Epidermal melanocyte (primary cell): ENCODE measurements around the gene BANF2.

Source experiments
- DNase-seq: peaks from one replicate; pipeline ENCODE4 v3.0.0; 2011; ENCODE audit warnings: low spot score; ENCODE audit not compliant: insufficient read length

BANF2 gene

DNA sequence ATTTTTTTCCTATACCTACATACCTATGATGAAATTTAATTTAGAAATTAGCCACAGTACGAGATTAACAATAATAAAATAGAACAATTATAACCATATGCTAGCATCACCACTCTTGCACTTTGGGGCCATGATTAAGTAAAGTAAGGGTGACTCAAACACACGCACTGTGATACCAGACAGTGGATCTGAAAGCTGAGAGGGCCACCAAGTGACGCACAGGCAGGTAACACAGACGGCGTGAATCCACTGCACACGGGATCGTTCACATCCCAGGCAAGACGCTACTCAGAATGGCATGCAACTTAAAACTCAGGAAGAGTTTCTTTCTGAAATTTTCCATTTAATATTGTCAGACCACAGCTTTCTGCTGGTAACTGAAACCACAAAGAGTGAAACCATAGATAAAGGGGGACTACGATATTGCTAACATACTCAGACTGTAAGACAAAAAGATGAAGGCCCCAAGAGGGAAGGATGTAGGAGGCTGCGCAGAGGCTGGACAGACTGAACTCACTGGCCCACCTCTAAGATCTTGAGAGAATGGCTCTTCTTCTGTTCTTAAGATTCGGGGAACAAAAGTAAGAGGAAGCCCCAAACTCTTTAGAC, 35.6 kb upstream of the BANF2 start:
- DNase-seq, result no peak

DNA sequence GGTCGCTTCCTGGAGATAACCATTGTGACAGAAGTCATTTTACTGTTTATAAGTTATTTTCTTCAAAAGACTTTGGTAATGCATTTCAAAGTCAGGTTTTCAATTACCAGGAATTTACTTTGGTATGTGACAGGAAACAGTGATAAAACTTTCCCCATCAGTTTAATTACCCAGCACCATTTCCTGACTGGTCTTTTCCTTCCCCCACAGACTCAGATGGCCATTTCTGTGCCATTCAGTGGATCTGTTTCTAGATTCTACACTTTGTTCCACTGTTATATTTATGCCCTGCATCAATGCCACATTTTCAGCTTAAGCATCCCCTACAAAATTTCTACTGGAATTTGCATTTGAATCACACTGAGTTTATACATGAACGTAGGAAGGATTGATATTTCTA, 34.0 kb upstream of the BANF2 start:
- no peak for DNase-seq

DNA sequence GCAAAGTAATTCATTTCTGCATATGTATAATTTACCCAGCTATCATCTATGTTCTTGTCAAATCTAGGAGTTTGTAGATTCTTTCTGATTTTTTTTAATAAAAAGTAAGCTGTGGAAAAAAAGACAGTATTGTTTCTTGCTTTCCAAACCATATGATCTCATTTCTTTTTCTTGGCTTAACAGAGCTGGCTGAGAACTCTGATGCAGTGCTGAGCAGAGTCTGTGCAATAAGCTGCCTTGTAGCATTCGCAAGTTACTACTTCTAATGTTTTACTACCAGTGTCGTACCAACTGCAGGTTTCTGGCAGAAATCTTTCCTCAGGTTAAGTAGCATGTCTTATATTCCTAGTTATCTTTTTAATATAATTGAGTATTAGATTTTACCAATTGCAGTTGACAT, 33.3 kb upstream of the BANF2 start:
- DNase-seq, result no peak

DNA sequence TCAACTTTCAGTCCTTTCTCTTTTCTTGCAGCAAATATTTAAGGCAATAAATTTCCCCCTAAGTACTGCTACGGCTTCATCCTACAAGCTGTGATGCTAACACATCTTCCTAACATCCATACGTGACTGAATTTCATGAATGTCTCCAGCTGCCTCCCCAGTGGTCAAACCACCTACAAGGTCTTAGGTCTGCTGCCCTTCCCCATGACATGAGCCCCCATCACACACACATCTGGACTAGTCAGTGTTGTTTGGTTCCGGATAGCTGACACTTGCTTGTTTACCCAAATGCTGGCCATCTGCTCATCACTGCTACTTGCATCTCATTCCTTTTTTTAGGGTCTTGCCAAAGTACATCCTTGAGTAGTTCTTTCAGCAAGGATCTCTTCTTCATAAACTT, 32.3 kb upstream of the BANF2 start:
- DNase-seq, result no peak

DNA sequence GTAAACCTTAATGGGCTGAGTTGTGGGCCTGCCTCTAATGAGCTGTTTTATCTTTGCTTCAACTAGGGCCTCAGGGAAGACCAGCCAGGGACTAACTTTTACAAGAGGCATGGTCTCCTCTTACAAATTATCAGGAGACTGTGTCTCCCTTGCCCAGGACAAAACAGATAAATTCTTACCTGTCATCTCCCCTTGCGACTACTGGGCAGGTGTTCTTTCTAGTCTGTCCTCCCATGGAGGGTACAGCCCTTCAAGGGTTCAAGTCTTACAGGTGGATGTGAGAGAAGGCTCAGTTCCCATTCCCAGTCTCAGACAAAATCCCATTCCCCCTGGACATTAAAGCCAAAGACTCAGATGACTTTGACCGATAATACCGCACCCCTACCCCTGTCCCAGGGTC, 31.3 kb upstream of the BANF2 start:
- no peak for DNase-seq

DNA sequence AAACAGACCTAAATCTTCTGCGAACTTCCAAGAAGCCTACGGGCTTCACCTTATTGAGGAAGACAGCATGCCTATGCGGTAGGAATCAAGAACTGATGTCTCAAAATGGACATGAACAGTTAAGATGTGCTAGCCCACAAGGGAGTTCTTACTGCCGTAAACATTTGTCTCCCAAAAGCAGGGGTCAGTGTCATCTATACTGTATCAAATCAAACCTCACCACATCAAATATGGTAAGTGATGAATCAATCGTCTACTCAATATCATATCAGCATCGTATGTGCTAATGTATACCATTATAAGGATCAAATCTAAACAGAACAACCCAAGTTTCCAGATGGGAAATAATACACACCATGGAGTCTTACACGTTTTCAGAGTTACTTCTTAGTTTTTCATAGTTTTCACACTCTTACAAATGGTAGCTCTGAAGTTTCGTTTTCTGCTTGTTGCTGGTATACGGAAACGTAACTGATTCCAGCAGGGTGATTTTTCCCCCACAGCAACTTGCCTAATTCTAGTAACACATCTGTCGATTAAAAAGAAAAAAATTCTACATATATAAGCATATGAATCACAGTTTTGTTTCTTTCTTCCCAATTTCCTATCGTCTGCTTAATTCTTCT, 30.3 kb upstream of the BANF2 start:
- no peak for DNase-seq

DNA sequence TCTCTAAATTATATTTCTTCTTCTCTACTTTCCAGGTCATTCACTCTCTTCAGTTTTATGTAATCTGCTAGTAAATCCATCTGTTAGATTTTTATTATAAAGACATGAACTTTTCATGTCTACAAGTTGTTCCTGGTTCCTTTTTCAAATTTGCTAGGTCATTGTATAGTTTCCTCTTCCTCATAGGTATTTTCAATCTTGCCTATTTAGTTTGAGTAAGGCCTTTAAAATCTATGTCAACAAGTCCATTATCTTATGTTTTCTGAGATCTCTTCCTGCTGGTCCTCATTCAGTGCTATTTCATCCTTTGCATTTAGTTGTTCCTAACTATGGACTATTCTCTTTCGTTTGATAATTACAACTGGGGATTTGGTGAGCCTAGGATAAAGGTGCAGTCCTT, 28.8 kb upstream of the BANF2 start:
- DNase-seq, result no peak

DNA sequence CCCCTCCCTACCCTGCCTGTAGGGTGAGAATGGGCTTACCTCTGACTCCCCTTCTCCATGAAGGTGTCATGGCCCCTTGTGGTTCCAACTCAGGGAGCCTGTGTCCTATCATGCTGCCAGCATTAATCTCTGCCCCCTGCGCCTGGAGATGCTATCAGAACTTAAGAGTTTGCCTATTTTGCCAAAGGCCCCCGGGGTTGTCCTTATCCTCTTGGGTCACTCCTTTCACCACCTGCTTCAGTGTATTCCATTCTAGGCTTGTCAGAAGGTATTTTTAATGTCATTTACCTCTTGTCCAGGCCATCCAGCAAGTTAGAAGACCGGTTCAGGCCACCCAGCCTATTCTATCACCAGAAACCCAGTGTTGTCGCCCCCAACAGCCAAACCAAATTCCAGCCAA, 28.2 kb upstream of the BANF2 start:
- no peak for DNase-seq

DNA sequence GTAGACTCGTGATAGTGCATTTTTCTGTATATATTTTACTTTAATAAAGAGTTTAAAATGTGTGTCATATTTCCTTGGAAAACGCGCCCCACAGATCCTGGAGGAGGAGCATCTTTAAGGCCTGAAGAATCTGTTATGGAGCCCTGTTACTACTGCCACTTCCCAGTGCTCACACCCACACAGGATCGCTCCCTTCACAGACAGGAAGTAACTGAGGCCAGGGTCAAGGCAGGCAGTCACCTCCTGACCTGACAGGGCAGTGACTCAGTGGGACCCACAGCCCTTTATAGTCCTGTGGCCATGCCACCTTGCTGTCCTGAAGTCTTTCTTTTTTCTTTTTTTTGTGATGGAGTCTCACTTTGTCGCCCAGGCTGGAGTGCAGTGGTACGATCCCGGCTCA, 26.7 kb upstream of the BANF2 start:
- DNase-seq, result no peak

DNA sequence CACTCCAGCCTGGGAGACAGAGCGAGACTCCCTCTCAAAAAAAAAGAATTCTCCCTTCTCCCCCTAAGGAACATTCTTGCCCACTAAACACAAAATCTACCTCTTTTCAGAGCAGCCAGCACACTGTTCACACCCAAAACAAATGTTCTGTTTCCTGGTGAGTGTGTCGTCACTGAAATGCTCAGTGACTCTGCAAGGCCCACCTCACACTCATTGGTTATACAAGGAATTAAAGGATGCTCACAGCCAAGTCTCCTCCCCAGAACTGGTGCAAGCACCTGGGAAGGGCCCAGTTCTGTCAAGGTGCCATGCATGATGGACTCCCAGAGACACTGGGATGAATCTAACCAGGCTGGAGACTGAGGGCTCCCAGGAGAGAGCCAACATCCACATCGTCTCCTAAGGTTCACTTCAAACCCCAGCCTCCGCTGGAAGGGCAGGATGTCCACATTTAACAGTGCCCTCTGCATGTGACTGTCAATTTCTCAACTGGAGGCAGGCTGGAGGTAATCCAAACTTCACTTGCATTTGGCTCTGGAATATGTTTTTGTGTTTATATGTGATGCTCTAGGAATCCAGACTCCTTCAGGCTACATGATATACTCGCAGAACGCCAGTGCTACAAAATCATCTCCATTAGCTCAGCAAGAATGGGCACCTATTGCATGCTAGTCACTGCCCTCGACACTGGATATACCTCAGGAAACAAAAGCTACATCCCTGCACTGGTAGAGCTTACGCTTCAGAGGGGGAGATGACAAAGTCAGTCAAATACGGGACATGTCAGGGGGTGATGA, 24.8 kb upstream of the BANF2 start:
- DNase-seq, result no peak

DNA sequence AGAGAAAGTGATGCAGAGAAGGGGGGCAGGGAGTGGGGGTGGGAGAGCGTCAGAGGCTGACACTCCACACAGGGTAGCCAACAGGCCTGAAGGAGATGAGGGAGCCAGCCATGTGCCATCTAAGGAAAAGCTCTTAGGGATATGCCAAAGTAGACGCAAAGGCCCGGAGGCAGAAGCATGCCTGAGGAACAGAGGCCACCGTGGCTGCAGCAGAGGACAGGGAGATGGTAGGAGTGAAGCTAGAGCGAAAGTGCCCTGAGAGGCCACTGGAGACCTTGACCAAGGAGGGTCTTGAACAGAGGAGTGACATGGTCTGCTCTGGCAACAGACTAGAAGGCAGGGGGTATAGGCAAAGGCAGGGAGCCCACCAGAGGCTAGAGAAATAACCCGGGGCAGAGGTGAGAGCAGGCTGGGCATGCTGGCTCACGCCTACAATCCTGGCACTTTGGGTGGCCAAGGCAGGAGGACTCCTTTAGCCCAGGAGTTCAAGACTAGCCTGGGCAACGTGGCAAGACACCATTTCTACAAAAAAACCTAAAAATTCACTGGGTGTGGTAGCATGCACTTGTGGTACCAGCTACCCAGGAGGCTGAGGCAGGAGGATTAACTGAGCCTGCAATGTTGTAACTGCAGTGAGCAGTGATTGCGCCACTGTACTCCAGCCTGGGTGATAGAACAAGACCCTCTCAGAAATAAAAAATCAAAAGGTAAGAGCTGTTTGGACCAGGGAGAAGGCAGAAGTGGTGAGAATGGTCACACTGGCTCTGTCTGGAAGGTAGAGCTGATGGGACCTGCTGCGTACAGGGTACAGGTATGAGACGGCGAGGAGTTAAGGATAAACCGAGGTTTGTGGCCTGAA, 24.0 kb upstream of the BANF2 start:
- DNase-seq, result no peak

DNA sequence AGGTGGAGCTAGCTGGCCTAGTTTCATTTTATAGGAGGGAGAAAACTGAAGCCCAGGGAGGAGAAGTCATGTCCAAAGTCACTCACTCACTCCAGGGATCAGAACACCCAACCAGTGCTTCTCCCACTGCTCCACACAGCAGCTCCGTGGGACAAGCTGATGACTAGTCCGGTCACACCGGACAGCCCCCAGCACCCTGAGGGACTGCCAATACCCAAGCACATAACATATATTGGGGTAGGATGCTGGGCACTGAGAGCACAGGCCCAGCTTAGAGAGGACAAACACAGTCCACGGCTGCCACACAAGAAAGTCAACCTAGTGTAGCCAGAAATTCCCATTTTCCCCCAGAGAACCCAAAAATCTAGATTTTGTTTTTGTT, 23.4 kb upstream of the BANF2 start:
- DNase-seq, result no peak

DNA sequence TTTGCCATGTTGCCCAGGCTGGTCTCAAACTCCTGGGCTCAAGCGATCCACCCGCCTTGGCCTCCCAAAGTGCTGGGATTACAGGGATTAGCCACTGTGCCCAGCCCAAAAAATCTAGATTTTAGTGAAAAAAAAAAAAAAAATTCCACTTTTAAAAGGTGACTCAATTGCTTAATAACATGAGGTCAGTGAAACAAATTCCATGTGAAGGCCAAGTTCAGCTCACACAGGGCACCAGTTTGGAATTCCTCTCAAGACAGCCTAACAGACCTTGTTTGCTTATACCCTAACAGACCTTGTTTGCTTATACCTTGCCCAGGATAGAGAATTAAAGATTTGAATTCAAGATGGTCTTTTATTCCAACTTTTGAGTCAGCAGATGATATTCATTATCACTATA, 22.8 kb upstream of the BANF2 start:
- DNase-seq, result no peak

DNA sequence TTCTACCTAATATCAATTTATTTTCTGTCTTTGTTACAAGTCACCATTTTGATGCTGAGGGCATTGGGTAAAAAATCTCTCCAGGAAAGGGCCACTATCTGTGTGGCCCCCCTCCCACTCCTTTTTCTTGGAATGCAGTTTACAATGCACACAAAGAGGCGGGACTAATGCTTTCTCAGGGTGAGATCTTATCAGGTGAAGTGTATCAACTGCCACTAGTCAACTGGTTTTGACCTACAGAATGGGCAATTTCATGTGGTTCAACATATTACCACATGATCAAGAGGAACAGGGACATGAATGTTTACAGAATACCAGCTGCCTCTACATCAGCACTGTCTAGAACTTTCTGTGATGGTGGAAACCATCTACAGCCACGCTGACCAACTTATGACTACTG, 21.5 kb upstream of the BANF2 start:
- no peak for DNase-seq

DNA sequence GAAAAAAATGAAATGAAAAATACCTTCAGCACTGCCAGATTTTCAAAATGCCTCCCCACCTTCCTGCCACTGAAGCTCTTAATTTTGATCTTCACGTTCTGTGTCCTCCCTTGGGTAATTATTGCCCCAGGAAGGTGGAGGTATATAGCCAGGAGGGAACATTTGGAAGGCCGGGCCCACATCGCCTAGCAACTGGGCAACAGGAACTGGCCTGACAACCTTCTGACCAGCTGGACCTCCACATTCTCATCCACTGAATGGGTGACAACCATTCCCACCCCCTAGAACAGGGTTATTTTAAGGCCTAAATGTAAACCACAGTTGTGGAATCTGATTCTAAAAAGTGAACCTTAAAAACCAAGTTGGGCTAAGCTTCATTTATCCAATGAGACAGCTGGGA, 20.9 kb upstream of the BANF2 start:
- no peak for DNase-seq

DNA sequence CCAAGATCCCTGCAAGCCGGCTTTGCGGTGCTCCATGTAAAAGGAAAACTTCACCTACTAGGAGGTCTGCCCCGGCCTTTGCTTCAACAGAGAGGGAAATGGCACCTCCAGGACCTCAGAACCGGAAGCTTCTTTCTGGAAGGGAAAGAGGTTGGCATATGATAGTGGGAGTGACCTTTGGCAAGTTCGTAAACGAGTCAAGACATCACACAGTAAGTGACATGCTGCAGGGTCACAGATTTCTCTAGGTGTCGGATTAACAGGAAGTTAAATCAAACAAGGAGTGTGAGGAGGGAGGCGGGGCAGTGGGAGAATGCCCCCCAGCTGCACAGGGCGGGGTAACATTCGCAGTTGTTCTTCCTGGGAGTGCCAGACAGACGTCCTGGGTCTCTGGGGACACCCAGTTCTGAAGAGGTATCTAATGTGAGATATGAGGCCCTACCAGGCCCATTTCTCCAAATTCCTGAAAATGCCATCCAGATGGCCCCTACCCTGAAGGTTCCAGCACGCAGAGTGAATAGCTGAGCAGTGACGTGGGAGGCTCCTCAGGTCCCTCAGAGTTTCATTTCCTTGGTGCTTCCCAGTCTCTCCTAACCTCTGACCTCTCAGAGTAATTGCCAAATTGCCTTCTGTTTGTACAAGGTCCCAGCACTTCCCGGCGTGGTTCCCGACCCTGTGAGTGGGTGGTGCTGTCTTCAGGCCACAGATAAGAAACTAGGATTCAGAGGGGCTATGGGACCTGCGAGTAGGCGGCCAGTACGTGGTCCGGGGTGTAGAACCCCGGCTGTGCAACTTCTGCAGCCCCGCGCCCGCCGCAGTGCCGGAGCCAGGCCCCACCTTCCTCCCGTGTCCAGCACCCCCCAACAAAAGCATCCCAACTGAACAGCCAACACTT, 19.6 kb upstream of the BANF2 start:
- no peak for DNase-seq

DNA sequence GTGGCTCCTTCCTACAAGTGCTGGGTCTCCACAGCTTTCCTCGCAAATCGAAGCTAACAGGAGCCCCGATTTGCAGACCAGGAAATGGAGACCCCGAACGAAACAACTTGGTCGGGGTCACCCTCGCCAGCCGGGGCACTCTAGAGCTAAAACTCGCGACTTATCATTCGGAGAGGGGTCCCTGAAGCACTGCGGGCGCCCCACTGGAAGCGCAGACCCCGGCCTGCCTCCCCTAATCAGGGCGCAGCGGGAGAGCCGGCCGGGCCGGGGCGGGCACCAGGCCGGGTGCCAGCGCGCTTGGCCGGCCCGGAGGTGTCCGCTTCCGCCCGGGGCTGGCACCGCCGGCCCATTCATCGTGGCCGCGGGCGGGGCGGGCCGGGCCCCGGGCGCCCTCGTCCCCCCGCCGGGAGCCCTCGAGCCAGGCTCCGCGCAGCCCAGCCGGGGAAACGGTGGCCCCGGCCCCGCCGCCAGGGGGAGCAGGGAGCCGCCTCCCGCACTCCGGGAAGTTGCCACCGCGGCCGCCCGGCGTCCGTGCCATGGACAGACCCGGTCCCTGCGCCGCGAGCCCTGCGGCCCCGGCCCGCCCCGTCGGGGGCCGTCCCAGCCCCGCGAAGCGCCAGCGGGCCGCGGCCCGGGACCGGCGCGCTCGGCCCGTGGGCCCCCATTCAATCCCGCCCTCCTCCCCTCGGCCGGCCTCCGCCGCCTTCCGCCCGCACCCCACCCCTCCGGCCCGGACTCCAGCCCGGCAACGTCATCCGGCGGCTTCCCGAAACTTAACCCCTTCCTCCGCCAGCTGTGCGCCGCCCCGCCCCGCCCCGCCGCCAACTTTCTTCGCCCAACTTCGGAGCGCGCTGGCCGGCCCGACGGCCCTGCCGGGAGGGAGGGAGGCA, 18.7 kb upstream of the BANF2 start:
- peak; percentile 65 for DNase-seq

DNA sequence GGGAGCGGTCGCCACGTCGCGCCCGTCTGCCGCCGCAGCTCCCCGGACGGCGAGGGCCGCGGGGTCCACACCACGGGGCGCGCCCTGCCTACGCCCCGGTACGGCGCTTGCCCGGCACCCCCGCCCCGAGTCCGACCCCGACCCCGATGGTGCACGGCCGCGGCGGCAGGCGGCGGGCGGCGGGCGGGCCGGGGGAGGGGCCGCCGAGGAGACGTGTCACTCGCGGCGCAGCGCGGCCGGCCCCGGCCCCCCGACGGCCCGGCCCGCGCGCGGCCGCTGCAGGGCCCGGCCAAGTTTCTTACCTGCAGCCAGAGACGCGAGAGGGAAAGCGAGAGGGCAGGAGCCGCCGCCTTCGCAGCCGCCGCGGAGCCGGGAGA, 18.1 kb upstream of the BANF2 start:
- no peak for DNase-seq

DNA sequence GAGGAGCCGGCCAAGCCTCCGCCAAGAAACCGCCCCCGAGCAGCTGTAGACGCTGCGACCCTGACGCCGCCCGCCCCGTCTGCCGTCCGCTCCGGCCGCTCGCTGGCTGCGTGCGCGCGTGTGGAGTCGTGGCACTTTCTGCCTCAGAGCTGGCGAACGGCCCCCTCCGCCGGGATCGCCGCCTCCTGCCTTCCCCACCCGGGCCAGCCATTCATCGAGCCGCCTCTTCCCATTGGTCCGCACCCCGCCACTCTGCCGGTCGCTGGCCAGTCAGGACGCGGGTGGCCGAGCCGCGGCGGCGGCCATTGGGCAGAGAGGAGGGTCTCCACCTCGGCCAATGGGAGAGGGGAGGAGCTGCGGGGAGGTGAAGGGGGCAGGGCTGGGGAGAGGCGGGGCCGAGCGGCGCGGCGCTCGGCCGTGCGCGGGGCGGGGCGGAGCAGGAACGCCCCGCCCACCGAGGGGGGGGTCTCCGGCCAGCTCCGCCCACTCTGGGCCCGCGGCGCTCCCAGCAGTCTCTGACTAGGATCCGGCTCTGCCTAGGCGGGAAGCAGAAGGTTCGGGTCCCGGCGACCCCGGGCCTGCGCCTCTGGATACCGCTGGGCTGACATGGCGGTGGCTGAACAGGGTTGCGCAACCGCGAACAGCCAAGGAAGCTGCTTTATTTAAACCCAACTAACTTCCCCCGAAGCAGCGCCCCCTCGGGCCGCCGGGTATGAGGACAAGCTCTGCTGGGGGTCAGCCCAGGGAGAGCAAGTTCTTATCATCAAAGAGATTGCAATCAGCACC, 17.5 kb upstream of the BANF2 start, which contains the start of gene RRBP1:
Gene RRBP1, minus strand, starts transcription at position 140 of the 786 bp plus-strand sequence. CDS start 21,735 bp downstream, outside the sequence.
- DNase-seq, result peak; percentile 97
